Measurements from ENCODE around the gene KLHL17. TPM values are rescaled to one million over a fixed set of nuclear protein-coding genes. Genes with fewer than 3 reads are reported as not detected.

KLHL17 gene
- total RNA-seq, 1 experiment from 2014 or later: 2.9 TPM

DNA sequence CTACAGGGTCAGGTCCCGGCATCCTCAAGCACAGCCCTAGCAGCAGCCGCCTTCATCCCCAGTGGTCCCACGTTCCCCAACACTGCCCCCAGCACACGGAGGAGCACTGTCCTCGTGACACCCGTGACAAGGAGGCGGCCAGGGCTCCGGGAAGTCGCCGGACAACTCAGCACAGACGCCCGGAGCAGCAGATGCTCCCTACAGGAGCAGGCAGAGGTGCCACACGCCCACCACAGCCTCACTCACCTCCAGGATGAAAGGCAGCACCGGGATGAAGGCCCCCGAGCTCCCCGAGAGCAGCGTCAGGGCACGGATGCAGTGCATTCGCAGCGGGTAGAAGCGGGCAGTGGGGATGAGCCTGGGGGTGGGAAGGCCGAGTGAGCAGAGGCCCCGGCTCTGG, 9.5 kb upstream of the KLHL17 start:
- no peak for DNase-seq (ENCODE audit: low spot score)

- DNase-seq (ENCODE audit: low spot score): no peak
These were observed 9.0 kb upstream of the KLHL17 start for GRCh38 chr1:951364-951763.

GRCh38 chr1:952201-952600, 8.2 kb upstream of the KLHL17 start:
- no peak for DNase-seq (ENCODE audit: low spot score)

GRCh38 chr1:952603-953002, 7.8 kb upstream of the KLHL17 start:
- DNase-seq (ENCODE audit: low spot score): no peak

GRCh38 chr1:953524-954320, 6.7 kb upstream of the KLHL17 start:
- no peak for DNase-seq (ENCODE audit: low spot score)

GRCh38 chr1:954927-955326, 5.5 kb upstream of the KLHL17 start:
- no peak for DNase-seq (ENCODE audit: low spot score)

- no peak for DNase-seq (ENCODE audit: low spot score)
These were observed 4.9 kb upstream of the KLHL17 start for GRCh38 chr1:955474-955873.

DNA sequence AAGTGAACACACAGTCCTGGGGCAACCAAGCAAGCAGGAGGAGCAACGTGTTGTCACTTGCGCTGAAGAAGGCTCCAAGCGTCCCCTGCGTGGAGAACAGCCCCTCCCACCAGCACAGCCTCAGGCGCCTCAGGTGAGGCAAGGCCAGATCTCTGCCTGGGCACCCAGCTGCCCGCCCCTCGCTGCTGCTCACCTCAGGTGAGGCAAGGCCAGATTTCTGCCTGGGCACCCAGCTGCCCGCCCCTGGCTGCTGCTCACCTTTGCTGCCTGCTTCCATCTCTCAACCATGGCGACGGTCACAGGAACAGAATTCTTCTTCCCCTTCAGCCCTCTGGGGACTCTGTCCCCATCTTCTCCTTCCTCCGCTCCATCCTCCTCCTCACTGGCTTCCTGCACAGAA, 3.7 kb upstream of the KLHL17 start:
- no peak for DNase-seq (ENCODE audit: low spot score)

GRCh38 chr1:958823-959730, 1.3 kb upstream of the KLHL17 start, which contains the start of gene NOC2L:
TSS of gene NOC2L (minus strand) at chr1:959256. CDS start at chr1:959240, 16 bp downstream.
- peak; percentile 47 for DNase-seq (ENCODE audit: low spot score)

DNA sequence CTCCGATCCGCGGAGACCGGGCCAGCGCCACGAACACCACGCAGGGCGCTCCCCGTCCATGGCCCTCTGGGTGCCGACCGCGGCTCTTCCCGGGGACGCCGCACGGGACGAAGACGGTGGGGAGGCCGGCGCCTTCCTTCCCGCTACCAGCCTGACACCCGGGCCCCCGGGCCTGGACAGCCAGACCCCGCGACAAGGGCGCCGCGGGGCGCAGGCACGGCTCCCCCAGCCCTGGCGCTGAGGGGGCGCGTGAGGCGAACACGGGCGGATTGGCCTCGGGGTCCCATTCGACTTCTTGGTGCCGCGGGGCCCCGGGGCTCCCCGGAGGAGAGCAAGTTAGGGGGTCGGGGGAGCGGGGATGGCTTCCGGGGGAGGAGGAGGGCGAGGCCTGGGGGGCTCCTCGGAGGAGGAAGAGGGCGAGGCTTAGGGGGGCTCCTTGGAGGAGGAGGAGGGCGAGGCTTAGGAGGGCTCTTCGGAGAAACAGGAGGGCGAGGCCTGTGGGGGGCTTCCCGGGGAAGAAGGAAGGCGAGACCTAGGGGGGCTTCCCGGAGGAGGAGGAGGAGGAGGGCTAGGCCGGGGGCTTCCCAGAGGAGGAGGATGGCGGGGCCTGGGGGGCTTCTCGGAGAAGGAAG, 537 bp upstream of the KLHL17 start:
- no peak for DNase-seq (ENCODE audit: low spot score)

- no peak for DNase-seq (ENCODE audit: low spot score)
These were observed 817 bp downstream of the KLHL17 start for GRCh38 chr1:961132-961669.

GRCh38 chr1:962381-963300, 2.3 kb downstream of the KLHL17 start:
- no peak for DNase-seq (ENCODE audit: low spot score)

- DNase-seq (ENCODE audit: low spot score): no peak
These were observed 2.9 kb downstream of the KLHL17 start for GRCh38 chr1:963301-963651.

DNA sequence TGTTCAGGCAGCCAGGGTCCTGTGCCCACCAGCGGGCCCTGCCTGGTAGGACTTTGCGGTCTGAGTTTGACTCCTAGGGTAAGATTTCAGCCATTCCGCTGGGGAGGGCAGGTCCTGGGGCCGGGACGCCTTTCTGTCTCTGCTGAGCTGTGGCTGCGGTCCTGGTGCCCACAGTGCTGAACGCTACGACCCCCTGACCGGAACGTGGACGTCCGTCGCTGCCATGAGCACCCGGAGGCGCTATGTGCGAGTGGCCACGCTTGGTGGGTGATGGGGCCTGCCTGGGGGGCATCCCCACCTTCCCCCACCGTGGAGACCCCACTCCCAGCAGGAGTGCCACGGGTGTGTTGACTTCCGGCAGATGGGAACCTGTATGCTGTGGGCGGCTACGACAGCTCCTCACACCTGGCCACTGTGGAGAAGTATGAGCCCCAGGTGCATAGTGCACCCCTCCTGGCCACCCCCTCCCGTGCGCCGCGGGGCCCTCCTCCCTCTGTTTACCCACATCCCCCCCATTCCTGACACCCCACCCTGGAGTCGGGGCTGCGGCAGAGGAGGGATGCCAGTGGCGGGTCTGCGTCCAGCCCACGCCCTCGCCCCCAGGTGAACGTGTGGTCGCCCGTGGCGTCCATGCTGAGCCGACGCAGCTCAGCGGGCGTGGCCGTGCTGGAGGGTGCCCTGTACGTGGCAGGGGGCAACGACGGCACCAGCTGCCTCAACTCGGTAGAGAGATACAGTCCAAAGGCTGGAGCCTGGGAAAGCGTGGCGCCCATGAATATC, 3.6 kb downstream of the KLHL17 start:
- no peak for DNase-seq (ENCODE audit: low spot score)

- no peak for DNase-seq (ENCODE audit: low spot score)
These were observed 4.5 kb downstream of the KLHL17 start for GRCh38 chr1:964691-965525.

GRCh38 chr1:965526-966134, 5.2 kb downstream of the KLHL17 start:
- DNase-seq (ENCODE audit: low spot score): no peak

DNA sequence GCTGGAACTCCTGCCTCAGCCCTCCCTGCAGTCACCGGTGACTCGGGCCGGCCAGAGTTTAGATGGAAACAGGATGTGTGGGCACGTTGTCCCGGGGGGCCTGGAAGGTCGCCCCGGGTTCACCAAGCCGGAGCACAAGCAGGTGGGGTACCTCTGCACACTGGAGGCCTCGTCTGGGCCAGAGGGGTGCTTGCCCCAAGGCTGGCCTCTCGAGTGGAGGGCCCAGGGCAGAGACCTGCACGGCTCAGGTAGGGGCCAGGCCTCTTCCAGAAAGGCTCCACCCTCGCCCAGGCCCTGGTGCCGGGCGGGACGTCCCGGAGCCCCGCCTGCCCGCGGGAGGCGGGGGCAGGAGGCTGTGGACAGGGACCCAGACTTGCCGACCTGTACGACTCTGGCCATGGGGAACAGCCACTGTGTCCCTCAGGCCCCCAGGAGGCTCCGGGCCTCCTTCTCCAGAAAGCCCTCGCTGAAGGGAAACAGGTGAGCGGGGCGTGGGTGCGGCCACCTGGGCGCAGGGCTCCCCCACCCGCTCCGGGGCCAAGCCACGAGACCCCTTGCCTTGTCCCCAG, 5.8 kb downstream of the KLHL17 start, which contains the start of gene PLEKHN1:
PLEKHN1 (plus strand) TSS at position 348 of the 569 bp plus-strand sequence; CDS start at position 398, 50 bp downstream.
- DNase-seq (ENCODE audit: low spot score): peak; percentile 62

GRCh38 chr1:966704-967300, 6.4 kb downstream of the KLHL17 start:
- DNase-seq (ENCODE audit: low spot score): peak; percentile 42

All from A172 (cell line).